Measurements from ENCODE around the gene KCTD17. TPM values are rescaled to one million over a fixed set of nuclear protein-coding genes. Genes with fewer than 3 reads are reported as not detected.

KCTD17 gene
- total RNA-seq, 1 experiment from 2014 or later, result 11.2 TPM

- in situ Hi-C loops (cut with HindIII; ENCODE audit: low pct_unique_long_range_greater_than_20kb, low sequenced_read_pairs), result no loop called here
- no peak for DNase-seq (ENCODE audit: low read depth, low spot score)
Observed at GRCh38 chr22:37032535-37033460, 18.7 kb upstream of the KCTD17 start.

GRCh38 chr22:37033605-37034430 lies 17.7 kb upstream of the KCTD17 start:
- no peak for DNase-seq (ENCODE audit: low read depth, low spot score)
- in situ Hi-C loops (cut with HindIII; ENCODE audit: low pct_unique_long_range_greater_than_20kb, low sequenced_read_pairs), result no loop called here

GRCh38 chr22:37036655-37037377 lies 14.7 kb upstream of the KCTD17 start:
- DNase-seq (ENCODE audit: low read depth, low spot score), result no peak
- in situ Hi-C loops (cut with HindIII; ENCODE audit: low pct_unique_long_range_greater_than_20kb, low sequenced_read_pairs), result no loop called here

- DNase-seq (ENCODE audit: low read depth, low spot score), result no peak
- in situ Hi-C loops (cut with HindIII; ENCODE audit: low pct_unique_long_range_greater_than_20kb, low sequenced_read_pairs), result no loop called here
Observed at GRCh38 chr22:37037669-37038068, 13.9 kb upstream of the KCTD17 start.

- in situ Hi-C loops (cut with HindIII; ENCODE audit: low pct_unique_long_range_greater_than_20kb, low sequenced_read_pairs), result no loop called here
Observed at GRCh38 chr22:37039466-37039865, 12.1 kb upstream of the KCTD17 start.

GRCh38 chr22:37043209-37043827 lies 8.2 kb upstream of the KCTD17 start:
- in situ Hi-C loops (cut with HindIII; ENCODE audit: low pct_unique_long_range_greater_than_20kb, low sequenced_read_pairs), result no loop called here
- DNase-seq (ENCODE audit: low read depth, low spot score), result no peak

More at GRCh38 chr22:37039466-37039865, 12.1 kb upstream of the KCTD17 start:
- DNase-seq (ENCODE audit: low read depth, low spot score), result no peak

- in situ Hi-C loops (cut with HindIII; ENCODE audit: low pct_unique_long_range_greater_than_20kb, low sequenced_read_pairs), result no loop called here
- peak; percentile 74 for DNase-seq (ENCODE audit: low read depth, low spot score)
Observed at GRCh38 chr22:37043828-37044538, 7.6 kb upstream of the KCTD17 start.

GRCh38 chr22:37044634-37045625 lies 6.6 kb upstream of the KCTD17 start:
- no peak for DNase-seq (ENCODE audit: low read depth, low spot score)
- in situ Hi-C loops (cut with HindIII; ENCODE audit: low pct_unique_long_range_greater_than_20kb, low sequenced_read_pairs), result no loop called here

- in situ Hi-C loops (cut with HindIII; ENCODE audit: low pct_unique_long_range_greater_than_20kb, low sequenced_read_pairs), result no loop called here
- DNase-seq (ENCODE audit: low read depth, low spot score), result peak; percentile 52
Observed at GRCh38 chr22:37045958-37046357, 5.6 kb upstream of the KCTD17 start.

GRCh38 chr22:37046589-37046988 lies 5.0 kb upstream of the KCTD17 start:
- in situ Hi-C loops (cut with HindIII; ENCODE audit: low pct_unique_long_range_greater_than_20kb, low sequenced_read_pairs), result no loop called here
- DNase-seq (ENCODE audit: low read depth, low spot score), result no peak

GRCh38 chr22:37047006-37047405 lies 4.5 kb upstream of the KCTD17 start:
- no peak for DNase-seq (ENCODE audit: low read depth, low spot score)
- in situ Hi-C loops (cut with HindIII; ENCODE audit: low pct_unique_long_range_greater_than_20kb, low sequenced_read_pairs), result no loop called here

- no peak for DNase-seq (ENCODE audit: low read depth, low spot score)
- in situ Hi-C loops (cut with HindIII; ENCODE audit: low pct_unique_long_range_greater_than_20kb, low sequenced_read_pairs), result no loop called here
Observed at GRCh38 chr22:37048133-37048532, 3.4 kb upstream of the KCTD17 start.

- in situ Hi-C loops (cut with HindIII; ENCODE audit: low pct_unique_long_range_greater_than_20kb, low sequenced_read_pairs), result no loop called here
Observed at GRCh38 chr22:37049224-37049623, 2.3 kb upstream of the KCTD17 start.

GRCh38 chr22:37050913-37051312 lies 629 bp upstream of the KCTD17 start:
- in situ Hi-C loops (cut with HindIII; ENCODE audit: low pct_unique_long_range_greater_than_20kb, low sequenced_read_pairs), result loop anchor here (25.0 kb wide), 1 partner anchor 136 kb away; the partner anchor contains the start of gene C1QTNF6
- DNase-seq (ENCODE audit: low read depth, low spot score), result no peak

More at GRCh38 chr22:37049224-37049623, 2.3 kb upstream of the KCTD17 start:
- no peak for DNase-seq (ENCODE audit: low read depth, low spot score)

- DNase-seq (ENCODE audit: low read depth, low spot score), result no peak
- in situ Hi-C loops (cut with HindIII; ENCODE audit: low pct_unique_long_range_greater_than_20kb, low sequenced_read_pairs), result loop anchor here (25.0 kb wide), 1 partner anchor 135 kb away; the partner anchor contains the start of gene C1QTNF6
Observed at GRCh38 chr22:37052386-37053309, 1.1 kb downstream of the KCTD17 start.

Data from SK-MEL-5 (cell line).